ENCODE measurements around the gene FNDC1.
A peak's percentile ranks its signal among the peaks of the same experiment; 100 is the strongest.
"Not testable (repeated sequence)": the region's sequence is repeated elsewhere in the genome, so short reads cannot be mapped to it uniquely, and the experiment has no call there.

Gene FNDC1

GRCh38 chr6:159169193-159169555 is at the start of gene FNDC1:
Gene FNDC1 (plus strand): TSS chr6:159169400. CDS start chr6:159169597, 197 bp downstream.
- no peak for DNase-seq

GRCh38 chr6:159119791-159120190 is 49.4 kb upstream of the FNDC1 start:
- DNase-seq: peak in 2 of 58 donors; percentile 15 to 27

GRCh38 chr6:159121486-159121885 is 47.7 kb upstream of the FNDC1 start:
- peak in 1 of 58 donors; percentile 19 for DNase-seq

GRCh38 chr6:159122453-159122852 is 46.7 kb upstream of the FNDC1 start:
- no peak for DNase-seq

GRCh38 chr6:159123831-159124230 is 45.4 kb upstream of the FNDC1 start:
- not testable (repeated sequence) for DNase-seq

- no peak for DNase-seq
Measured at GRCh38 chr6:159125014-159125609, 44.1 kb upstream of the FNDC1 start.

- peak in 55 of 58 donors; percentile 26 to 95 (median 76) for DNase-seq
Measured at GRCh38 chr6:159125951-159126352, 43.2 kb upstream of the FNDC1 start.

GRCh38 chr6:159126590-159126989 is 42.6 kb upstream of the FNDC1 start:
- DNase-seq: peak in 15 of 58 donors; percentile 21 to 66 (median 43)

GRCh38 chr6:159127701-159128100 is 41.5 kb upstream of the FNDC1 start:
- no peak for DNase-seq

GRCh38 chr6:159128978-159129377 is 40.2 kb upstream of the FNDC1 start:
- no peak for DNase-seq

GRCh38 chr6:159130846-159131245 is 38.4 kb upstream of the FNDC1 start:
- no peak for DNase-seq

- DNase-seq: no peak
Measured at GRCh38 chr6:159131709-159132108, 37.5 kb upstream of the FNDC1 start.

- DNase-seq: no peak
Measured at GRCh38 chr6:159132664-159133063, 36.5 kb upstream of the FNDC1 start.

GRCh38 chr6:159134701-159135364 is 34.4 kb upstream of the FNDC1 start:
- DNase-seq: peak in 47 of 58 donors; percentile 4 to 78 (median 49)

- no peak for DNase-seq
Measured at GRCh38 chr6:159137676-159138075, 31.5 kb upstream of the FNDC1 start.

- DNase-seq: no peak
Measured at GRCh38 chr6:159142531-159142930, 26.7 kb upstream of the FNDC1 start.

- DNase-seq: no peak
Measured at GRCh38 chr6:159148641-159149040, 20.6 kb upstream of the FNDC1 start.

- no peak for DNase-seq
Measured at GRCh38 chr6:159149641-159150040, 19.6 kb upstream of the FNDC1 start.

GRCh38 chr6:159151266-159151855 is 17.8 kb upstream of the FNDC1 start:
- peak in 11 of 58 donors; percentile 3 to 47 (median 10) for DNase-seq

- DNase-seq: no peak
Measured at GRCh38 chr6:159152041-159152440, 17.2 kb upstream of the FNDC1 start.

GRCh38 chr6:159152782-159153181 is 16.4 kb upstream of the FNDC1 start:
- no peak for DNase-seq

GRCh38 chr6:159155679-159156078 is 13.5 kb upstream of the FNDC1 start:
- no peak for DNase-seq

- no peak for DNase-seq
Measured at GRCh38 chr6:159156089-159156488, 13.1 kb upstream of the FNDC1 start.
